Measurements from ENCODE around the gene PPARG. TPM values are rescaled to one million over a fixed set of nuclear protein-coding genes. Genes with fewer than 3 reads are reported as not detected.

Gene PPARG
- total and polyA plus RNA-seq, 8 donors: 7.9 to 85.2 (median 29.3) TPM

DNA sequence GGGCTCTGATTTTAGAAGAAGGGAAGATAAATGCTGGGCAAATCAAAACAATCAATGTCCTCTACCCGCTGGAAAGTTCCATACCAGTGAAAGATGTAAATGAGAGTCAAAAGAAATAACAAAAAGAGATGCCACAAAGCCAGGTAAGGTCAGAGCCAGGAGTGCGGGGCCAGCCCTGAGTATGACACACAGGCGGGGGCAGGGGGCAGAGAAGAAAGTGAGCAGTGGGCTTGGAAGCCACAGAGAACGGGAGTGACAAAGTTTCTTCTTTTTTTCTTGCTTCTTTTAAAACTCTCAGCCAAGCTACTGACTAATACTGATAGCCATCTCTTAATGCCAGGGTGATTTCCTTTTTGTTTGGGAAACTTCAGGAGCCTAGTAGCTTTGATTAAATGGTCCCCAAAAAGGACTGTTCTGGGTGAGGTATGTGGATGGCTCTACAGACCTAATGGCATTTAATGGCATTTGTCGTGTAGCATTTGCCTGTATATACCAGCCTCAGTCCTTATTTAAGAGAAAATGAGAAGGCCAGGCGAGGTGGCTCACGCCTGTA lies 172.3 kb downstream of the PPARG start:
- Histone ChIP-seq H3K36me3 (no peaks in the 10 kb centered on the region), H3K4me3 (no peak overlapping the region), H3K4me1 (peaks cover 0 to 10% (median 4%) of the 10 kb centered on the region in 4 donors), H3K27me3 (no peaks in the 10 kb centered on the region), H3K27ac (no peak overlapping the region), H3K9me3 (no peaks in the 10 kb centered on the region)
- no peak for TF ChIP-seq EP300 (IDR thresholded peaks at IDR 0.05)
- no peak for TF ChIP-seq POLR2AphosphoS5 (IDR thresholded peaks at IDR 0.05)
- TF ChIP-seq, protein P1, sequence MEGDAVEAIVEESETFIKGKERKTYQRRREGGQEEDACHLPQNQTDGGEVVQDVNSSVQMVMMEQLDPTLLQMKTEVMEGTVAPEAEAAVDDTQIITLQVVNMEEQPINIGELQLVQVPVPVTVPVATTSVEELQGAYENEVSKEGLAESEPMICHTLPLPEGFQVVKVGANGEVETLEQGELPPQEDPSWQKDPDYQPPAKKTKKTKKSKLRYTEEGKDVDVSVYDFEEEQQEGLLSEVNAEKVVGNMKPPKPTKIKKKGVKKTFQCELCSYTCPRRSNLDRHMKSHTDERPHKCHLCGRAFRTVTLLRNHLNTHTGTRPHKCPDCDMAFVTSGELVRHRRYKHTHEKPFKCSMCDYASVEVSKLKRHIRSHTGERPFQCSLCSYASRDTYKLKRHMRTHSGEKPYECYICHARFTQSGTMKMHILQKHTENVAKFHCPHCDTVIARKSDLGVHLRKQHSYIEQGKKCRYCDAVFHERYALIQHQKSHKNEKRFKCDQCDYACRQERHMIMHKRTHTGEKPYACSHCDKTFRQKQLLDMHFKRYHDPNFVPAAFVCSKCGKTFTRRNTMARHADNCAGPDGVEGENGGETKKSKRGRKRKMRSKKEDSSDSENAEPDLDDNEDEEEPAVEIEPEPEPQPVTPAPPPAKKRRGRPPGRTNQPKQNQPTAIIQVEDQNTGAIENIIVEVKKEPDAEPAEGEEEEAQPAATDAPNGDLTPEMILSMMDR (IDR thresholded peaks at IDR 0.05): no peak
- TF ChIP-seq POLR2A (IDR thresholded peaks at IDR 0.05): no peak
- WGBS, 5 donors: 83 to 91% (median 90%) methylated on average over 7 of the region's 7 CpGs
- DNase-seq: no peak
- intact Hi-C loops (cut with DNase I; ENCODE audit: low total_unique reads): no loop called here

DNA sequence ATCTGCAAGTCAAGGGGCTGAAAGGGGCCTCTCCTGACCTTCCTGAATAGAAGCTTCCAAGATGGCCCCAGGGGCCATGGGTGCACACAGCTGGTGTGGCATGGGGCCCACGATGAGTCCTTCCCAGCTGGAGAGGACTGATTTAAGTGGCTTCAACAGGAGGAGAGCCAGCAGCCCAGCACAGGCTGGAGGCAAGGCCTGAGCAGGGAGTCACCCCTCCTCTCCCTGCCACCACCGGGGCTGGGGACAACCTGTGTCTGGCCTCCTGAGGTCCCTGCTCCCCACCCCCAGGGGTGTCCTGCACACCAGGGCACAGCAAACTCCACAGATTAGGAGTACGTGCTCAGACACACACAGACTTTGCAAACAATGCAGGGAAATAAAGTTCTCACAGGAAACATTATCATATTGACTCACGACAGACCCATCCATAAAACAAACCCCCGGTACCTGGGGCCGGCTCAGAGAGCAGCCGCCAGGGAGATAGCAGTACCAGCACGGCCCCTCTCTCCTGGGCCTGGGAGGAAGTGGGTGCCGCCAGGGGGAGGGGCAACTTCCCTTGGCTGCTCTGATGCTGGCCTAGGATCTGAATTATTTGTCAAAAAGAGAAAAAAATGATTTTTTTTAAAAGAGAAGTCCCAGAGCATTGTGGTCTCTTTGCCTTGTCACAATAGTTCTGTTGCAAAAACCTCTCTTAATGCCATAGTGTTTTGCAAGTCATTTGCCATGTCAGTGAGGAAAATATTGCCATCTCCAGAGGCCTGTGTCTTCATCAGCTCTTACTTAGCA lies 173.5 kb downstream of the PPARG start:
- TF ChIP-seq POLR2A (IDR thresholded peaks at IDR 0.05) (no peak), POLR2AphosphoS5 (IDR thresholded peaks at IDR 0.05) (peak in 1 of 3 donors; percentile 6)
- Histone ChIP-seq H3K36me3 (no peaks in the 10 kb centered on the region), H3K4me1 (peaks cover 0 to 10% (median 4%) of the 10 kb centered on the region in 4 donors), H3K4me3 (no peak overlapping the region), H3K27me3 (no peaks in the 10 kb centered on the region), H3K27ac (peak overlapping the region in 1 of 5 donors; percentile 12), H3K9me3 (no peaks in the 10 kb centered on the region)
- 22 to 31% (median 25%) methylated on average over 8 to 9 of the region's 9 CpGs for WGBS, 5 donors
- intact Hi-C loops (cut with DNase I; ENCODE audit: low total_unique reads): no loop called here
- peak in 1 of 2 donors; percentile 68 for DNase-seq

GRCh38 chr3:12463686-12464085 lies 174.8 kb downstream of the PPARG start:
- Histone ChIP-seq H3K4me1 (peaks cover 0 to 10% (median 4%) of the 10 kb centered on the region in 4 donors), H3K9me3 (no peaks in the 10 kb centered on the region), H3K27me3 (no peaks in the 10 kb centered on the region), H3K4me3 (no peak overlapping the region), H3K36me3 (no peaks in the 10 kb centered on the region), H3K27ac (no peak overlapping the region)
- DNase-seq: no peak
- intact Hi-C loops (cut with DNase I; ENCODE audit: low total_unique reads): no loop called here
- 85 to 100% (median 95%) methylated on average over 1 of the region's 1 CpG for WGBS, 5 donors
- TF ChIP-seq POLR2A (IDR thresholded peaks at IDR 0.05) (no peak), EP300 (IDR thresholded peaks at IDR 0.05) (no peak), POLR2AphosphoS5 (IDR thresholded peaks at IDR 0.05) (no peak)
- TF ChIP-seq, protein P1 (IDR thresholded peaks at IDR 0.05): no peak

- H3K36me3 ChIP-seq: no peaks in the 10 kb centered on the region
- no peak overlapping the region for H3K27ac ChIP-seq
- intact Hi-C loops (cut with DNase I; ENCODE audit: low total_unique reads): no loop called here
- no peaks in the 10 kb centered on the region for H3K27me3 ChIP-seq
- TF ChIP-seq, protein P1 (IDR thresholded peaks at IDR 0.05): no peak
- TF ChIP-seq EP300 (IDR thresholded peaks at IDR 0.05) (no peak), POLR2AphosphoS5 (IDR thresholded peaks at IDR 0.05) (no peak), POLR2A (IDR thresholded peaks at IDR 0.05) (no peak)
- no peak overlapping the region for H3K4me3 ChIP-seq
- H3K4me1 ChIP-seq: peaks cover 0 to 10% (median 4%) of the 10 kb centered on the region in 4 donors
- no peak for DNase-seq
- no peaks in the 10 kb centered on the region for H3K9me3 ChIP-seq
Measured at GRCh38 chr3:12464181-12464580, 175.3 kb downstream of the PPARG start.

Measured in stomach (tissue), 9 donors.